Activated CD8-positive, alpha-beta memory T cell treated with anti-CD3 and anti-CD28 coated beads, Interleukin-2, amount 50 U/mL, for 4 hours (primary cell): ENCODE measurements around the gene TCAF2.
"Not testable (repeated sequence)": the region's sequence is repeated elsewhere in the genome, so short reads cannot be mapped to it uniquely, and the experiment has no call there.

Source experiments
- DNase-seq: peaks from one replicate; pipeline ENCODE4 v3.0.0-alpha.2; 2020

Gene TCAF2

GRCh38 chr7:143620646-143621045, at the start of gene TCAF2:
TCAF2 (plus strand) TSS chr7:143620974.
- DNase-seq: peak; percentile 65

- DNase-seq: not testable (repeated sequence)
These were observed 49.3 kb upstream of the TCAF2 start, which contains the start of gene CTAGE15 for GRCh38 chr7:143571501-143571900. CTAGE15 (plus strand) TSS chr7:143571801; CDS start chr7:143571818, 17 bp downstream.

GRCh38 chr7:143588183-143588582, 32.6 kb upstream of the TCAF2 start:
- not testable (repeated sequence) for DNase-seq

DNA sequence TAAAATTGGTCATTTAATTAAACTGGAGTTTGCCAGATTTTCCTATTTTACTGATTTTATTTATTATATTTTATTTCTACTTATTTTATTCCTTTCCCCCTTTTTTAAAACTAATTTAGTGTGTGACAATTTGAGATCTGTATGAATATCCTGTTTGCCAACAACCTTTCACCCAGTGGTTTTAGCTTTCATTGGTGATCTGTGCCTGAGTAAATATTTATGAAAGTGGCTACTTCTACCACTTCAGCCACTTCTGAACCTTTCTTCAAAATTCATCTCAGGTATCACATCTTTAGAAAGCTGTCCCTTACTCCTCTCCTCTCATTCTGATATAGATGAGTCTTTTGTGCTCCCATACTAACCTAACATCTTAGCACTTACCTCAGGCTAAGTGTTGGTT, 30.9 kb upstream of the TCAF2 start:
- DNase-seq: not testable (repeated sequence)

- DNase-seq: not testable (repeated sequence)
These were observed 22.7 kb upstream of the TCAF2 start for GRCh38 chr7:143598086-143598485.

GRCh38 chr7:143603549-143603948, 17.2 kb upstream of the TCAF2 start:
- DNase-seq: not testable (repeated sequence)

- not testable (repeated sequence) for DNase-seq
These were observed 14.7 kb upstream of the TCAF2 start for GRCh38 chr7:143606088-143606487.

DNA sequence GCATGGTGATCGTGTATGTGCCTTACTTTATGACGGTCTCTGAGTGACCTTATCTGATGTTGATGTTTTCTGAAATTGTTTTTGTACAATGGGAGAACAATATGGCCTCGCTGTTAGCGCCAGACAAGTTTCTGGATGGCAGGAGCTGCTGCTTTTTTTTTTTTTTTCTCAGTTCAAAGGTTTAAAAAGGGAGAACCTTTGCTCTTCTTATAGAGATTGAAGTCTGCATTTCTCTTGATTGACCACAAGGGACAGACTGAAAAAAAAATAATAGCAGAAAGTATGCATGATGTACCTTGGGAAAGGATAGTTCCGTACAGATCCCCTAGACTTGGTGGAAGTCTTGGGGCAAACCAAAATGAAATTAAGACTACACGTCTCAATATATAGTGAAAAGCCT, 5.2 kb upstream of the TCAF2 start:
- DNase-seq: not testable (repeated sequence)

DNA sequence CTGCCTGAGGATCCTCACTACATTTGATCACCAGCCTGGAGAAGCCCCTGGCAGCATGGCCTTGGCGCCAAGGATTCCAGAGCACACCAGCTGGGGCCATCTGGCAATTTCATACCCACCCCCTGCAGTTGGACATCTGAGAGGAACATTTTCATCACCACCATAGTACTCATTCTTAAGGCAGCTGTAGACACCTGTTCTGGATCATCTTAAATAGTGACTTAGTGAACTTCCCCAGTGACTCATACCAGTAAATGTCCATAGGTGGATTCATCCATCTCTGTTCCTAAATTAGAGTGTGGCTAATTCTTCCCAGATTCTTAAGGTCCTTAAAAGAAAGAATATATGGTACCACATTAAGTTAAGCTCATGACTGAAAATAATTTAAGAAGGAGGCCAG, 3.6 kb upstream of the TCAF2 start:
- not testable (repeated sequence) for DNase-seq

DNA sequence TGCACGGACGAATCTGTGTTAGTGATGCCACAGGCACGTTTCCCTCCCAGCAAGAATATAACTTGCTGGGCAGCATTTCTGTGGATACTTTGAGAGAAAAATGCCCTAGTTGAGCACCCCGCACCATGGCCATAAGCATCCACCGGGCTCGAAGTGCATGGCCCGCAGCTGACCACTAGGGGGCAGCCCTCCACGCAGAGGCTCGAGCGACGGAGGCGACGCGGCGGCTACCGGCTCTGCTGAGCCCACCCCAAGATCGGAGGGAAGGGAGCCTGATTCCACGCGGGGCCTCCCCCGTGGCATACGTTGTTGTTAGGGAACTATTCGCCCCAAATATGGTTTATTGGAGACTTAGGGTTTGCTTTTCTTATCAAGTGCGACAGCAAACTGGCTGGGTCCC, 716 bp upstream of the TCAF2 start:
- not testable (repeated sequence) for DNase-seq

DNA sequence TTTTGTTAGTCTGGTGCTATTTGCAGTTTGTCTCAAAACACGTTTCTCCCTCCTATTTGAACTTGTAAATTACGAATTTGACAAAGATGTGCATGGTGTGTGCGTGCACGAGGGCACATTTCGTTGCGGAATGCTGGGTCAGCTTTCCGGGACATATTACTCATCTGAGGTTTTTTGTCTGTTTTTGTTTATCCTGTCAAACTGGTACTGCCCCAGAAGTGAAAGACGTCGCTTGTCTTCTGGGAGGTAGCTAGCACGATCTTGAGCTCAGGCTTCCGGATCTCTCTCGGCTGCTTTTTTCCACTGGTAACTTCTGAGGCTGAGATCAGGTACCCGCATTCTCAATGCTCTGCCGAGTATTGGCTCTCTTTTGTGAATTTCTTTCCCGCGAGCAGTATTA, 401 bp downstream of the TCAF2 start:
- DNase-seq: not testable (repeated sequence)

DNA sequence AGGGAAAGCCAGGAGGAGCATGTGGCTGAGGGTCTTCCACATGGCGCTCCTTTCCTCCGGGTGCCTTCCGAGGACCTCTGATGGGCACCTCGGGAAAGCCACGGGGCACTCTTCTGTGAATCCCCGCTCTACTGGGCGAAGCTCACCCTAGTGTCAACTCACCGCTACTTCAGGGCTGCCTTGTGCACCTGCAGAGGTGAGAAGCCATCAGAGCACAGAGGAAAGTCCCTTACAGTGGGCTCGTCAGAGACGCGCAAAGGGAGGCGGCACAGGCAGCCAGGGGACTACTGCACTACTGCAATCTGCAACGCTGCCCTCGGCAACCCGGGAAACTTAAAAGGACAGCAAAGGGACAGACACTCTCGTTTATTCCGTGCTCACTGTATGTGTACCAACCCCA, 1.4 kb downstream of the TCAF2 start:
- DNase-seq: not testable (repeated sequence)

DNA sequence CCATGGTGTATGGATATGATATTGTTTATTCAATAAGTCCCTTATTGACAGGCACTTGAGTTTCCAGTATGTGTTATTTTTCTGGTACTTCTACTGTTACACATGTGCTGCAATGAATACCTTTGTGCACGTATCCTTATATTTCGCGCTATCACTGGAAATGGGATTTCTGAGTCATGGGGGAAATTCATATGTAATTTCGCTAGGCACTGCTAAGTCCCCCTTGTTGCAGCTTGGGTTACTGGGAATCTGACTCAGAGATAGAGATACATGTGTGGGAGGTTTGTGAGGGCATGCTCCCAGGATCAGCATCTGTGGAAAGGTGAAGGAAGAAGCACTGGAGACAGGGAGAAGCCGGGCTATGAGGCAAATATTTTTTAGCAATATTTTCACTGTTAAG, 9.9 kb downstream of the TCAF2 start:
- DNase-seq: not testable (repeated sequence)

DNA sequence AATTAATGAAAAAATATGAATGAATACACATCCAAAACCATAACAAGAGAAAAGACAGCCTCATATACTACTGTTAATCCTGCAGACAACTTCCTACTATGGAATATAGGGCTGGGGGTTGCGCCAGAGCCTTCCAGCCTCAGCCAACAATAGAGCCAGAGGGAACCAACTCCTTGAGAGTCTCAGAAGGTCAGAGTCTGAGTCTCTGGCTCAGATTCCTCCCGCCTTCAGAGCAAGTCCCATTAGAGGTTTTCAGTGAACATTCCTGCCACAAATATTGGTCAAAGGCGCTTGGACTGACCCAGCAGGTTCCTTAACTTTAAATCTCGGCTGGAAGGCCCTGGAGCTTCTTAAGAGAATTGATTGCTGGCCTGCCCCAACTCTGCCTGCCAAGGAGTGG, 11.7 kb downstream of the TCAF2 start:
- DNase-seq: not testable (repeated sequence)

- not testable (repeated sequence) for DNase-seq
These were observed 12.3 kb downstream of the TCAF2 start for GRCh38 chr7:143633013-143633618.

DNA sequence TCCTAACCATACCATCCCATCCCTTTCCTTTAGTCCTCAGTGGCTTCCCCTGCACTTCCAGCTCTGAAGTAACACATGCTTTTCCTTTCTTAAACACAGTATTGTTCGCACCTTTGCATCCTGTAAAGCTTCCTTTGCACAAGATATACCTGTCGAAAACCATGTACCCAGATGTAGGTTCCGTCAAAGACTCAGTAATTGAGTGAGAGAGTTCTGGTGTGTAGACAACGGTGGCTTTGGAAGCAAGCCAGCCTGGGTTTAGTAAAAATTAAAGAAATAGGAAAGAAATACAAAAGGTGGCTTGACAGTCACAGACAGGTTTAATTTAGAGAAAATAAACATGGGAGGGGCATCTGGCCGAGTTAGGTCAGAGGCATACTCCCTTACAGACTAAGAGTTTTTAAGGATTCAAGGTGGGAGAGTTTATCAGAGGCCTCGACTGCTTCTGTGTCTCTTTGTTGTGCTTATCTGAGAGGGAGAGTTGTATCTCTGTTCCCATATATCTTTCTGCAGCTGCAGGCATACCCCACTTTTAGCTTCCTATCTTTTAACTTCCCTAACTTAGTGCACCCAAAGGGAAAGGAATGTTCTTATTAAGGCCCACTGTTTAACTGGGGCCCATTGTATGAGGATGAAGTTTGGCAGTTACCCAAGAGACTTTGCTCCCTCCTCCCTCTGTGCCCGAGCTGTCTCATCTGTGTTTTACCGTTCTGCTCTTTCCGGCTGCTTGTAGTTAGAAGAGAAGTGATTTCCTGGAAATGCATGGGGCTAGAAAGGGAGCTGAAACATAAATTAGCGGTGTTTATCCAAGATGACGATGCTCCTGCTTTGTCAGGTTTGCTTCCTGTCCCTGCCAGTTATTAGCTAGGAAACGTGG, 14.8 kb downstream of the TCAF2 start:
- not testable (repeated sequence) for DNase-seq

- not testable (repeated sequence) for DNase-seq
These were observed 18.6 kb downstream of the TCAF2 start for GRCh38 chr7:143639372-143639771.

DNA sequence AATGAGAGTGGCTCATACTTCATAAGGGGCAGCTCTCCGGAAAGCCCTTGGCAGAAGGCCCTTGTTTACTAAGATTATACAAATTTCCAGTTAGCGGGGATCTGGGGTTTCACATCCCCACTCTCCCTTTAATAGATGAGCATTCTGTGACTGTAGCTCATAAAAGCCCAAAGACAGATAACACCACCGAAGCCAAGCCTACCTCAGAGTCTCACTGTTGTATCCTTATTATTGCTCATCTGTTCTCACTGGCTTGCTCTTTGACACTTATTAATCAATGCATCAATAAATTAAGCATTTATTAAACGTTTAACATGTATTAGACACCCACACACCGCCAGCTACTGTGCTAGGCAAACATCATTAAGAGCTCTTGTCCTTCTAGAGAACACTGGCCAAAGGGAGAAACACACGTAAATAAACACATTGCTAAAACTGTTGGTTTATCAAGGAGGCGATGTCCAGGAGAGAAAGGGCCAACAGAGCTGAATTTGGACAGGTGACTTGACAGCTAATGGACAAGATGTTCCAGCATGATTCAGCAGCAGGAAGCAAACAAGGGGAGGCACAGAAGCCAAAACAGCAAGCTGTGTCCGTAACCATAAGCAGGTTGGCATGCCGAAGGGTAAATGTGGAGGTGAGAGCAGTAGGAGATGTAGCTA, 19.9 kb downstream of the TCAF2 start:
- not testable (repeated sequence) for DNase-seq

- not testable (repeated sequence) for DNase-seq
These were observed 25.8 kb downstream of the TCAF2 start for GRCh38 chr7:143646598-143646997.

- DNase-seq: not testable (repeated sequence)
These were observed 29.1 kb downstream of the TCAF2 start for GRCh38 chr7:143649902-143650301.

DNA sequence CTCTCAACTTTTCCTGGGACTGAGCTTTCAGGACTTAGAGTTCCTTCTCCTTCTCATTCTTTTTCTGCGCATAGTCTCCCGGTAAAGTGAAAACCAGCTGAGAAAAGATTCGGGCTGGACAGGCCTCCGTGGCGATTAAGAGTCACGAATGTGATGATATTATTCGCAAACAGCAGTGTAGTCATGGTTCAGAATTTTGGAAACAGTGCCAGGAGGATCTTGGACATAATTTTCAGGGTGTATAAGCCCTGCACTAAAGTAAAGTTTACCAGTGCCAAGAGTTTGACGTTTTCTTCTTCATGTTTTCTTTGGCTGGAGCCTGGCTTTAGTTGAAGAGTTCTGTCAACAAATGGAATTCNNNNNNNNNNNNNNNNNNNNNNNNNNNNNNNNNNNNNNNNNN, 29.7 kb downstream of the TCAF2 start:
- not testable (repeated sequence) for DNase-seq
